IMR-90 (cell line): Measurements from ENCODE around the gene TMEM229A. TPM values are rescaled to one million over a fixed set of nuclear protein-coding genes. Genes with fewer than 3 reads are reported as not detected.

Experiments used
- ATAC-seq: fragments of 200-7000 bp; cut with Tn5 transposase; 2 replicates; pipeline ENCODE4 v1.9.1; 2020; ENCODE audit warnings: low read depth, mild to moderate bottlenecking, moderate library complexity
- BruUV-seq: library from RNA; stranded (reverse); fragments of 400-500 nt; replicated peaks from 2 replicates; lab custom pipeline; 2021; lab: Mats Ljungman, UMichigan
- CTCF ChIA-PET: fragments of 300-600 bp; formaldehyde crosslinking; extraction: SDS; loops from one replicate; lab custom pipeline; 2021; ENCODE audit warnings: antibody characterized with exemption; lab: Yijun Ruan, JAX
- POLR2A ChIA-PET: fragments of 300-600 bp; sonication (Branson Sonifier 250); formaldehyde crosslinking; loops from one replicate; lab custom pipeline; 2022; ENCODE audit warnings: antibody characterized with exemption; ENCODE audit not compliant: unreplicated experiment; lab: Charles Lee
- DNase-seq: peaks from one replicate; pipeline ENCODE4 v3.0.0; 2013
- H2AFZ ChIP-seq: replicated peaks from 2 replicates; pipeline ENCODE3; 2013; ENCODE audit warnings: low read length, mild to moderate bottlenecking; ENCODE audit not compliant: poor library complexity
- H2AK5ac ChIP-seq: 2 replicates; pipeline ENCODE4 v1.6.1; 2013; ENCODE audit warnings: low read depth, low read length, inconsistent platforms
- H2AK9ac ChIP-seq: replicated peaks from 2 replicates; pipeline ENCODE3; 2013; ENCODE audit warnings: mild to moderate bottlenecking, low read depth, low read length, moderate library complexity; ENCODE audit not compliant: poor library complexity
- H2BK120ac ChIP-seq: 2 replicates; pipeline ENCODE4 v1.6.1; 2013; ENCODE audit warnings: low read depth, low read length, inconsistent platforms
- H2BK15ac ChIP-seq: 3 replicates; pipeline ENCODE4 v1.6.1; 2013; ENCODE audit warnings: low read depth, low read length, inconsistent platforms
- H2BK20ac ChIP-seq: 2 replicates; pipeline ENCODE4 v1.6.1; 2013; ENCODE audit warnings: low read depth, mild to moderate bottlenecking, inconsistent platforms, low read length, moderate library complexity
- H2BK5ac ChIP-seq: 2 replicates; pipeline ENCODE4 v1.6.1; 2013; ENCODE audit warnings: mild to moderate bottlenecking, low read depth, low read length, inconsistent platforms; ENCODE audit not compliant: poor library complexity, severe bottlenecking
- H3K14ac ChIP-seq: replicated peaks from 2 replicates; pipeline ENCODE4 v1.6.1; 2013; ENCODE audit warnings: low read depth, low read length, inconsistent platforms
- H3K18ac ChIP-seq: 2 replicates; pipeline ENCODE4 v1.6.1; 2013; ENCODE audit warnings: low read depth, low read length, control low read depth
- H3K23ac ChIP-seq: 2 replicates; pipeline ENCODE4 v1.6.1; 2013; ENCODE audit warnings: low read depth, low read length, inconsistent platforms
- H3K27ac ChIP-seq: 2 replicates; pipeline ENCODE4 v1.5.1; 2013; ENCODE audit warnings: mild to moderate bottlenecking, control low read depth, low read length; ENCODE audit not compliant: insufficient read depth
- H3K27me3 ChIP-seq: 2 replicates; pipeline ENCODE4 v1.6.1; 2013; ENCODE audit warnings: low read length; ENCODE audit not compliant: control insufficient read depth, insufficient read depth
- H3K36me3 ChIP-seq: 2 replicates; pipeline ENCODE4 v1.6.1; 2013; ENCODE audit warnings: low read length, mixed read lengths; ENCODE audit not compliant: control insufficient read depth, insufficient read depth
- H3K4ac ChIP-seq: 2 replicates; pipeline ENCODE4 v1.6.1; 2013; ENCODE audit warnings: low read depth, low read length, inconsistent platforms
- H3K4me1 ChIP-seq: 2 replicates; pipeline ENCODE4 v1.6.1; 2013; ENCODE audit warnings: low read length, mixed read lengths; ENCODE audit not compliant: control insufficient read depth, insufficient read depth
- H3K4me2 ChIP-seq: 2 replicates; pipeline ENCODE4 v1.6.1; 2013; ENCODE audit warnings: low read depth, mild to moderate bottlenecking, control low read depth, low read length, moderate library complexity
- H3K4me3 ChIP-seq: 2 replicates; pipeline ENCODE4 v1.5.1; 2013; ENCODE audit warnings: low read depth, mild to moderate bottlenecking, control low read depth, low read length, moderate library complexity; ENCODE audit not compliant: insufficient read depth
- H3K56ac ChIP-seq: 2 replicates; pipeline ENCODE4 v1.6.1; 2013; ENCODE audit warnings: low read length, inconsistent platforms; ENCODE audit not compliant: insufficient read depth; ENCODE audit errors: extremely low read depth
- H3K79me1 ChIP-seq, 2 experiments: 2 replicates each; pipeline ENCODE4 v1.6.1; 2013; ENCODE audit warnings: low read length in 2 of 2, inconsistent platforms in 1 of 2, low read depth in 1 of 2
- H3K9ac ChIP-seq: 2 replicates; pipeline ENCODE4 v1.6.1; 2013; ENCODE audit warnings: low read depth, low read length, control low read depth
- H3K9me1 ChIP-seq: 2 replicates; pipeline ENCODE4 v1.6.1; 2013; ENCODE audit warnings: low read length, inconsistent platforms; ENCODE audit not compliant: insufficient read depth
- H3K9me3 ChIP-seq: 2 replicates; pipeline ENCODE4 v1.6.1; 2013; ENCODE audit warnings: low read length; ENCODE audit not compliant: control insufficient read depth, insufficient read depth
- H4K20me1 ChIP-seq: 2 replicates; pipeline ENCODE4 v1.6.1; 2013; ENCODE audit warnings: low read length, inconsistent platforms; ENCODE audit not compliant: insufficient read depth
- H4K5ac ChIP-seq: 2 replicates; pipeline ENCODE4 v1.6.1; 2013; ENCODE audit warnings: mild to moderate bottlenecking, low read depth, low read length, control low read depth
- H4K8ac ChIP-seq, 2 experiments: 2 replicates each; pipeline ENCODE4 v1.6.1; 2013; ENCODE audit warnings: low read depth in 2 of 2, low read length in 2 of 2, control low read depth in 1 of 2, inconsistent platforms in 1 of 2
- H4K91ac ChIP-seq: 2 replicates; pipeline ENCODE4 v1.6.1; 2013; ENCODE audit warnings: low read depth, low read length, inconsistent platforms; ENCODE audit not compliant: insufficient read depth
- BHLHE40 ChIP-seq: fragments of 150-350 bp; IDR thresholded peaks from 2 replicates; pipeline ENCODE4 v1.6.1; 2016; ENCODE audit warnings: mild to moderate bottlenecking, low read depth, low read length
- CEBPB ChIP-seq: IDR thresholded peaks from 2 replicates; pipeline ENCODE4 v1.6.1; 2012; ENCODE audit warnings: low read depth, low read length, improper control_type of control experiment
- CHD1 ChIP-seq: IDR thresholded peaks from 2 replicates; pipeline ENCODE4 v1.6.1; 2012; ENCODE audit warnings: low read depth, low read length, improper control_type of control experiment
- CTCF ChIP-seq: conservative IDR thresholded peaks from 2 replicates; pipeline ENCODE4 v1.5.1; 2012; ENCODE audit warnings: mild to moderate bottlenecking, low read depth, low read length, improper control_type of control experiment
- ELK1 ChIP-seq: fragments of 150-350 bp; IDR thresholded peaks from 2 replicates; pipeline ENCODE4 v1.6.1; 2016; ENCODE audit warnings: low read depth, mild to moderate bottlenecking, low read length, moderate library complexity, borderline replicate concordance
- FOS ChIP-seq: fragments of 150-350 bp; IDR thresholded peaks from 2 replicates; pipeline ENCODE4 v1.6.1; 2016; ENCODE audit warnings: low read depth, low read length
- MAFK ChIP-seq: IDR thresholded peaks from 2 replicates; pipeline ENCODE4 v1.6.1; 2012; ENCODE audit warnings: low read depth, low read length, improper control_type of control experiment
- MAZ ChIP-seq: IDR thresholded peaks from 2 replicates; pipeline ENCODE4 v1.6.1; 2012; ENCODE audit warnings: low read depth, mild to moderate bottlenecking, low read length, improper control_type of control experiment, moderate library complexity, borderline replicate concordance
- MXI1 ChIP-seq: IDR thresholded peaks from 2 replicates; pipeline ENCODE4 v1.6.1; 2012; ENCODE audit warnings: low read depth, mild to moderate bottlenecking, low read length, moderate library complexity, borderline replicate concordance
- NFE2L2 ChIP-seq: fragments of 150-350 bp; IDR thresholded peaks from 2 replicates; pipeline ENCODE4 v1.6.1; 2016; ENCODE audit warnings: low read depth, mild to moderate bottlenecking, low read length
- POLR2A ChIP-seq: IDR thresholded peaks from 2 replicates; pipeline ENCODE4 v1.6.1; 2012; ENCODE audit warnings: mild to moderate bottlenecking, low read depth, low read length
- RAD21 ChIP-seq: IDR thresholded peaks from 2 replicates; pipeline ENCODE4 v1.6.1; 2012; ENCODE audit warnings: low read length, improper control_type of control experiment
- RCOR1 ChIP-seq: IDR thresholded peaks from 2 replicates; pipeline ENCODE4 v1.6.1; 2012; ENCODE audit warnings: mild to moderate bottlenecking, low read length, improper control_type of control experiment; ENCODE audit not compliant: insufficient replicate concordance
- RFX5 ChIP-seq: IDR thresholded peaks from 2 replicates; pipeline ENCODE4 v1.8.0; 2012; ENCODE audit warnings: low read depth, mild to moderate bottlenecking, low read length, moderate library complexity
- SMC3 ChIP-seq: fragments of 150-350 bp; IDR thresholded peaks from 2 replicates; pipeline ENCODE4 v1.6.1; 2016; ENCODE audit warnings: low read depth, mild to moderate bottlenecking, antibody characterized with exemption, low read length, moderate library complexity
- USF2 ChIP-seq: fragments of 150-350 bp; IDR thresholded peaks from 2 replicates; pipeline ENCODE4 v1.6.1; 2017; ENCODE audit warnings: mild to moderate bottlenecking, antibody characterized with exemption, low read length, low read depth
- WGBS, 2 experiments: methylation state at CpG; one replicate each; pipeline versions ENCODE4 v1.1.5 to v1.1.7; 2013; ENCODE audit warnings: missing lambda C conversion rate in 2 of 2; ENCODE audit not compliant: insufficient read length in 1 of 2; ENCODE audit errors: extremely low coverage in 2 of 2; 5-methylcytosine and 5-hydroxymethylcytosine counted together
- dilution Hi-C: fragments of 300-500 bp; cut with HindIII; formaldehyde crosslinking; loops from one replicate; pipeline ENCODE4 v1.14.3; 2018; ENCODE audit warnings: low sequenced_read_pairs; ENCODE audit not compliant: unreplicated experiment
- in situ Hi-C: fragments of 300-500 bp; cut with MboI; formaldehyde crosslinking; loops from 3 replicates; pipeline ENCODE4 v1.14.3; 2019; ENCODE audit warnings: low sequenced_read_pairs, inconsistent platforms, mixed read lengths
- intact Hi-C: fragments of 100-400 bp; cut with micrococcal nuclease; formaldehyde crosslinking; loops from 2 replicates; pipeline ENCODE4 v1.10.0; 2022
- polyA plus RNA-seq, 3 experiments: library from polyadenylated mRNA; depleted of rRNA; stranded (reverse); fragments of >200 nt; gene quantifications; 2 replicates each; pipeline ENCODE4 v1.2.3, GENCODE V29; 2012; ENCODE audit warnings: low replicate concordance in 1 of 3
- total RNA-seq: library from RNA; depleted of rRNA; stranded (reverse); fragments of >200 nt; gene quantifications from 2 replicates; pipeline ENCODE4 v1.2.3, GENCODE V29; 2012

The TMEM229A gene
- total and polyA plus RNA-seq, 2 of the 4 experiments (the other 2 are of a cell fraction), result not detected

- ATAC-seq, result no peak
These were observed 948 bp downstream of the TMEM229A start for GRCh38 chr7:124031919-124032318.

More at GRCh38 chr7:124031919-124032318, 948 bp downstream of the TMEM229A start:
- no peaks in the 10 kb centered on the region; the same call in 1 of the 2 replicates for H3K9me3 ChIP-seq
- H3K4me2 ChIP-seq, result peak overlapping the region; percentile 36; the same call in 1 of the 2 replicates
- no peak overlapping the region for H2BK20ac ChIP-seq
- dilution Hi-C loops, result no loop called here
- WGBS, 2 experiments, result no CpG with 5 or more reads among the region's 22 CpGs
- H3K4me1 ChIP-seq, result no peaks in the 10 kb centered on the region; the same call in 1 of the 2 replicates
- no peak overlapping the region for H3K4me3 ChIP-seq
- POLR2A ChIA-PET, result no interaction called here
- H3K36me3 ChIP-seq, result no peaks in the 10 kb centered on the region
- no peak overlapping the region for H3K18ac ChIP-seq
- no peak overlapping the region for H3K23ac ChIP-seq
- TF ChIP-seq CHD1, result no peak
- TF ChIP-seq BHLHE40, result no peak
- no peak for TF ChIP-seq RFX5
- TF ChIP-seq CTCF, result no peak
- TF ChIP-seq MAFK, result no peak
- TF ChIP-seq MXI1, result no peak
- no peak for TF ChIP-seq RAD21
- TF ChIP-seq MAZ, result no peak
- no peak for TF ChIP-seq CEBPB
- no peak for TF ChIP-seq RCOR1
- TF ChIP-seq NFE2L2, result no peak
- no peak for TF ChIP-seq FOS
- no peak for TF ChIP-seq SMC3
- TF ChIP-seq POLR2A, result no peak
- TF ChIP-seq ELK1, result no peak
- no peak for TF ChIP-seq USF2
- H2AK9ac ChIP-seq, result no peak overlapping the region
- no peaks in the 10 kb centered on the region for H3K9me1 ChIP-seq
- BruUV-seq, result no TSS peak
- no peak overlapping the region for H2AK5ac ChIP-seq
- H4K8ac ChIP-seq, result no peak overlapping the region
- no peak overlapping the region for H3K4ac ChIP-seq
- H3K56ac ChIP-seq, result no peak overlapping the region
- H3K14ac ChIP-seq, result no peak overlapping the region
- no peak overlapping the region for H3K27ac ChIP-seq
- no peaks in the 10 kb centered on the region for H4K20me1 ChIP-seq
- peak overlapping the region; percentile 3 for H2AFZ ChIP-seq
- intact Hi-C loops, result no loop called here
- in situ Hi-C loops, result no loop called here
- no peak overlapping the region for H2BK120ac ChIP-seq
- H4K5ac ChIP-seq, result no peak overlapping the region
- CTCF ChIA-PET, result no interaction called here
- no peaks in the 10 kb centered on the region for H3K79me1 ChIP-seq
- H2BK5ac ChIP-seq, result no peak overlapping the region
- DNase-seq, result no peak
- no peak overlapping the region for H2BK15ac ChIP-seq
- H3K27me3 ChIP-seq, result peaks cover 32% of the 10 kb centered on the region
- H3K9ac ChIP-seq, result no peak overlapping the region
- no peak overlapping the region for H4K91ac ChIP-seq
